GM19438 (cell line): ENCODE data around the gene IQGAP1.
A peak's percentile ranks its signal among the peaks of the same experiment; 100 is the strongest.

Experiments
- ATAC-seq: cut with Tn5 transposase; IDR thresholded peaks from one replicate; pipeline ENCODE4 v1.9.1; 2021; ENCODE audit warnings: low read depth; ENCODE audit not compliant: unreplicated experiment

IQGAP1 gene

DNA sequence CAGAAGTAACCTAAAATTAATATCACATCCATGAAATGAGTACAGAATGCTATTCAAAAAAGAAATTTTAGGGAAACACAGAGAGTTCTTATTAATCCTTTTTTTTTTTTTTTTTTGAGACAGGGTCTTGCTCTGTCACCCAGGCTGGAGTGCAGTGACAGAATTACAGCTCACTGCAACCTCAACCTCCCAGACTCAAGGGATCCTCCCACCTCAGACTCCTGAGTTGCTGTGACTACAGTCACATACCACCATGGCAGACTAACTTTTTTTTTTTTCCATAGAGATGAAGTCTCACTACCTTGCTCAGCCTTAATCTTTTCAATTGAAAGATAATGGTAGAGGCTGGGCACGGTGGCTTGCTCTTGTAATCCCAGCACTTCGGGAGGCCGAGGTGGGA lies 135.3 kb downstream of the IQGAP1 start:
- no peak for ATAC-seq

DNA sequence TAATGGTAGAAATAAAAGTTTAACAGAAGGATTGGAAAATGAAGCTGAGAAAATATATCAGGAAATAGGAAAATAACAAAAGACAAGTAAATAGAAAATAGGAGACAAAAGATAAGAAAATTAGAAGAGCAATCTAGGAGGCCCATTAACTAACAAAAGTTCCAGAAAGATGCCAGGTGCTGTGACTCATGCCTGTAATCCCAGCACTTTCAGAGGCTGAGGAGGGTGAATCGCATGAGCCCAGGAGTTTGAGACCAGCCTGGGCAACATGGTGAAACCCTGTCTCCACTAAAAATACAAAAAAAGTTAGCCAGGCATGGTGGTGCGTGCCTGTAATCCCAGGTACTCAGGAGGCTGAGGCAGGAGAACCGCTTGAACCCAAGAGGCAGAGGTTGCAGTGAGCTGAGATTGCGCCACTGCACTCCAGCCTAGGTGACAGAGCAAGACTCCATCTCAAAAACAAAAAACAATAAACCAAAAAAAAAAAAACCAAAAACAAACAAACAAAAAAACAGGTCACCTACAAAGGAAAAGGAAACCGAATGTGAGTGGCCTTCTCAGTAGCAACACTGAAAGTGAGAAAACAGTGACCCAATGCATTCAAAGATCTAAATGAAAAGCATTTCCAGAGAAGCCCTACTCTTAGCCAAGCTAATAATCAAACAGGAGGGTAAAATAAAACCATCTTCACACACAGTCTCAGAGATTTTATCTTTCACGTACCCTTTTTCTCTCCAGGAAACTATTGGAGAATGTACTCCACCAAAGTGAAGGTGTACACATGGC lies 136.2 kb downstream of the IQGAP1 start:
- peak; percentile 60 for ATAC-seq

DNA sequence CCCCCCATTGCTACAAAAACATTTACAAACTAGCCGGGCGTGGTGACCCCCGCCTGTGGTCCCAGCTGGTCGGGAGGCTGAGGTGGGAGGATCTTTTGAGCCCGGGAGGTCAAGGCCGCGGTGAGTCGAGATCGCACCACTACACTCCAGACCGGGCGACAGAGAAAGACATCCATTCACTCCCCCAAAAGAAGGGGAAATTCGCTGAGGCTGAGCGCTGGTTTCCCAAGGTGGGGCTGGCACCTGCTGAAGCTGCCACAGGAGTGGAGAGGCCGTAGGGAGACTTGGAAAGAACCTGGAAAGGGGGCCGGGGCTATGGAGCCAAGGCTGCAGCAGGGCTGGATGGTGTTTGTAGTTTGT lies 140.9 kb downstream of the IQGAP1 start:
- ATAC-seq: no peak

DNA sequence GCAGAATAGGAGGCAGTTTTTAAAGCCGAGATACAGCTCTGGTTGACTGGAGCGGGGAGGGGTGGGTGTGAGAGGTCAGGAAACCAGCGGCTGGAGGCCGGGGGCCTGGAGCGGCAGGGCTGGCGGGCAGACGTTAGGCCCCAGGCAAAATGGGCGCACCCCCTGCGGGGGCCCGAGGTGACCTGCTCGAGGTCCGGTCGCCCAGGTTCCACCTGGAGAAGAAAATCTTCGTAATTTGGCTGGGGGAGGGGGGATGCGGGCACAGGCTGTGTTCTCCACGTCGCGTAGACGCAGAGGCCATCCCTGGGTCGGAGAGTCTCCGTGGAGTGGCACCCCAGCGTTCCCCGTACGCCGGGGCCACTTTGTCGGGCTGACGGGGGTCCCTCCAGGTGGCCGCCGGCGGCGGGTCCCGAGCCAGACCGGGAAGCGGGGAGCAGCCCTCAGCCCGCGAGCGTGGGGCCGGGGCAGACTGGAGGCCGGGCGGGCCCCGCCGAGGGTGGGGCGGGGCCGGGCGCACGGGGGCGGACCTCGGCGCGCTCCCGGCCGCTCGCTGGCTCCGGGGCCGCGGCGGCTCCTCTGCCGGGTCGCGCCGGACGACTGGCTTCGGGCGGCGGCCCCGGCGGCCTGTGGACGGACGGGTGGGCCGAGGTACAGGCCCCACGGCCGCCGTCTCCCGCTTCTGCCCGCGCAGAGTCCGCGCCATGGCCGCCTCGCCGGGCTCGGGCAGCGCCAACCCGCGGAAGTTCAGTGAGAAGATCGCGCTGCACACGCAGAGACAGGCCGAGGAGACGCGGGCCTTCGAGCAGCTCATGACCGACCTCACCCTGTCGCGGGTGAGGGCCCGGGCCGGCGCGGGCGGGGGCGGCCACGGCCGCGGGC lies 141.6 kb downstream of the IQGAP1 start, which contains the start of gene CRTC3:
CRTC3 (plus strand) TSS at position 553 of the 879 bp plus-strand sequence; CDS start at position 702, 149 bp downstream.
- ATAC-seq: peak; percentile 71

GRCh38 chr15:90530250-90531051 lies 142.4 kb downstream of the IQGAP1 start:
- peak; percentile 45 for ATAC-seq

DNA sequence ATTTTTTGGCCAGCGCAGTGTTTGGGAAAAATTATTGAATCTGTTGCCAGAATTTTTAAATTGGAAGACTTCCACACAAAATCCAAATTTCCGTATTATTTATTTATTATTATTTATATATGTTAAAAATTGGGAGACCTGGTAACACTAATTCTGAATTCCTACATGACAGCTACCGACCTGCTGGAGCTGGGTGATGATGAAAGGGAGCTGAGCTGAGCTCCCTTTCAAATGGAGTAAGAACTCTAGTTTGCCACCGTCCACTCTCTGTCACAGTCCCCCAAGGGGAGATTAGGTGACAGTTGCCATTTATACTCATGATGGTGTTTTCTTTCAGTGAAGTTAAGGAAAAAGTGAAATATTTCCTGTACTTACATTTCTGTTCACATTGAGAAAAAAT lies 143.1 kb downstream of the IQGAP1 start:
- no peak for ATAC-seq

- ATAC-seq: no peak
These were observed 147.2 kb downstream of the IQGAP1 start for GRCh38 chr15:90535254-90535653.

- ATAC-seq: no peak
These were observed 151.7 kb downstream of the IQGAP1 start for GRCh38 chr15:90539789-90540188.

DNA sequence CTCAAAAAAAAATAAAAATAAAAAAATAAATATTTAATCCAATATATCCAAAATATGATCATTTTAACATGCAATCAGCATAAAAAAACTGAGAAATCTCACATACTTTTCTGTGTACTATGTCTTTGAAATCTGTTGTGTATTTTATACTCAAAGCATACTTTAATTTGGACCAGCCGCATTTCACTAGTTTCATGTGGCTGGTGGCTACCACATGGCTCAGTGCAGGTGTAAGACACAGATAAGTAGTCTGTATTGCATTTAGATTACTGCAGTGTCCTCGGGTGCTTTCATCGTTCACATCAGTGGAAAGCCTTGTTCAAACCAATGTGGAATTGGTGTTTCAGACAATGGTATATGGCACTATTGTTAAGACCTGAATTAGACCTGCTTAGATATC lies 152.7 kb downstream of the IQGAP1 start:
- no peak for ATAC-seq

DNA sequence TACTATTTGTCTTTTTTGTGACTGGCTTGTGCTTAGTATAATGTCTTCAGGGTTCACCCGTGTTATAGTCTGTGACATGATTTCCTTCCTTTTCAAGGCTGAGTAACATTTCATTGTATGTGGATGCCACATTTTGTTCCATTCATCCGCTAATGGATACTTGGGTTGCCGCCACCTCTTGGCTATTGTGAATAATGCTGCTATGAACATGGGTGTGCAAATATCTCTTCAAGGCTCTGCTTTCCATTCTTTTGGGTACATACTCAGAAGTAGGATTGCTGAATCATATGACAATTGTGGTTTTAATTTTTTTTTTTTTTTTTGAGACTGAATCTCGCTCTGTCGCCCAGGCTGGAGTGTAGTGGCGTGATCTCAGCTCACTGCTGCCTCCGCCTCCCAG lies 157.1 kb downstream of the IQGAP1 start:
- no peak for ATAC-seq

- no peak for ATAC-seq
These were observed 159.5 kb downstream of the IQGAP1 start for GRCh38 chr15:90547540-90547939.

DNA sequence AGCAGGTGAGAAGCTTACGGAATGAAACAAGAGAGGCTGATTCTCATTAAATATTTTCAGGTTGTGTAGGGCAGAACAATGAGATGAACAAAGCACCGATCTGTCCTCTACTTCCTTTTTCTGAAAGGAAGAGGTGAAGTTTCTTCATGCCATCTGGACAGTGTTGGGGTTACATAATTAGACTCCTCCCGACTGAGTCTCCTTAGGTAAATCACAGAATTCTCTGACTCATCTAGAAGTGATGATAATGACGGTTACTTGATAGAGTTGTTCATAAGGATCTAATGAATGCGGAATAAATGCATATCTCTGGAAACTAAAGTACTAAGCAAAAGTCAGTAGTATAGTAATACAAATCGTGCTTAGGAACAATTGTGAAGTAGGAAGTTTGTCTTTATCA lies 162.9 kb downstream of the IQGAP1 start:
- ATAC-seq: peak; percentile 86
